HL-60/S4 (cell line): ENCODE results near the gene OR10H5.
"Not testable (repeated sequence)": the region's sequence is repeated elsewhere in the genome, so short reads cannot be mapped to it uniquely, and the experiment has no call there.

Experiments used
- in situ Hi-C: fragments of 300-500 bp; cut with MboI; formaldehyde crosslinking; loops from 2 replicates; pipeline ENCODE4 v1.14.3; 2022; ENCODE audit warnings: low sequenced_read_pairs

The OR10H5 gene

GRCh38 chr19:15810335-15810734 lies 22.9 kb downstream of the OR10H5 start:
- in situ Hi-C loops, result no loop called here

- in situ Hi-C loops, result no loop called here
Measured at GRCh38 chr19:15811476-15811875, 24.0 kb downstream of the OR10H5 start.

GRCh38 chr19:15812060-15812722 lies 24.7 kb downstream of the OR10H5 start:
- in situ Hi-C loops, result no loop called here

GRCh38 chr19:15813916-15814315 lies 26.5 kb downstream of the OR10H5 start:
- in situ Hi-C loops, result no loop called here

- in situ Hi-C loops, result no loop called here
Measured at GRCh38 chr19:15815306-15815705, 27.8 kb downstream of the OR10H5 start, which contains the start of gene OR10H1. Gene OR10H1, minus strand, starts transcription at chr19:15815664. Its CDS starts 7,627 bp downstream, at chr19:15808037.

- in situ Hi-C loops, result no loop called here
Measured at GRCh38 chr19:15820646-15821045, 33.2 kb downstream of the OR10H5 start.

- in situ Hi-C loops, result no loop called here
Measured at GRCh38 chr19:15825753-15826152, 38.3 kb downstream of the OR10H5 start.

GRCh38 chr19:15828121-15828610 lies 40.7 kb downstream of the OR10H5 start:
- in situ Hi-C loops, result no loop called here

- in situ Hi-C loops, result not testable (repeated sequence)
Measured at GRCh38 chr19:15828611-15829305, 41.3 kb downstream of the OR10H5 start.

- in situ Hi-C loops, result no loop called here
Measured at GRCh38 chr19:15829306-15829698, 41.8 kb downstream of the OR10H5 start.

- in situ Hi-C loops, result no loop called here
Measured at GRCh38 chr19:15829786-15830185, 42.3 kb downstream of the OR10H5 start.

GRCh38 chr19:15831626-15832025 lies 44.2 kb downstream of the OR10H5 start:
- in situ Hi-C loops, result no loop called here

GRCh38 chr19:15834232-15834631 lies 46.8 kb downstream of the OR10H5 start:
- in situ Hi-C loops, result not testable (repeated sequence)

- in situ Hi-C loops, result not testable (repeated sequence)
Measured at GRCh38 chr19:15835565-15836329, 48.3 kb downstream of the OR10H5 start.

- in situ Hi-C loops, result no loop called here
Measured at GRCh38 chr19:15836330-15837220, 49.1 kb downstream of the OR10H5 start.

GRCh38 chr19:15837221-15837731 lies 49.8 kb downstream of the OR10H5 start:
- in situ Hi-C loops, result no loop called here

- in situ Hi-C loops, result no loop called here
Measured at GRCh38 chr19:15838351-15838750, 50.9 kb downstream of the OR10H5 start.

GRCh38 chr19:15839888-15840287 lies 52.4 kb downstream of the OR10H5 start:
- in situ Hi-C loops, result not testable (repeated sequence)

GRCh38 chr19:15840833-15841232 lies 53.4 kb downstream of the OR10H5 start:
- in situ Hi-C loops, result no loop called here

GRCh38 chr19:15841875-15842569 lies 54.6 kb downstream of the OR10H5 start:
- in situ Hi-C loops, result no loop called here
